WTC11 (cell line): ENCODE data around the gene GANAB. TPM values are rescaled to one million over a fixed set of nuclear protein-coding genes. Genes with fewer than 3 reads are reported as not detected.

ENCODE experiments used
- ATAC-seq: fragments of 200-7000 bp; cut with Tn5 transposase; 2 replicates; pipeline ENCODE4 v1.10.0; 2021; ENCODE audit warnings: mild to moderate bottlenecking, moderate library complexity
- CTCF ChIA-PET: fragments of 300-600 bp; sonication (Branson Sonifier 250); formaldehyde crosslinking; loops from one replicate; lab custom pipeline; 2021; ENCODE audit warnings: antibody characterized with exemption; lab: Charles Lee
- POLR2A ChIA-PET: fragments of 350-600 bp; sonication (Branson Sonifier 250); formaldehyde crosslinking; loops from one replicate; lab custom pipeline; 2021; ENCODE audit warnings: antibody characterized with exemption; lab: Charles Lee
- DNase-seq: peaks from one replicate; pipeline ENCODE4 v3.0.0; 2021; ENCODE audit warnings: low spot score
- H3K27ac Mint-ChIP-seq: 2 replicates; pipeline ENCODE4 v1.8.0; 2021; ENCODE audit warnings: mixed read lengths
- H3K27me3 Mint-ChIP-seq: 2 replicates; pipeline ENCODE4 v1.8.0; 2021; ENCODE audit warnings: low read depth, mild to moderate bottlenecking, moderate library complexity, mixed read lengths
- H3K36me3 Mint-ChIP-seq: 2 replicates; pipeline ENCODE4 v1.8.0; 2021; ENCODE audit warnings: mixed read lengths
- H3K4me1 Mint-ChIP-seq: 2 replicates; pipeline ENCODE4 v1.8.0; 2022; ENCODE audit warnings: mixed read lengths
- H3K4me3 Mint-ChIP-seq: 2 replicates; pipeline ENCODE4 v1.8.0; 2021; ENCODE audit warnings: mild to moderate bottlenecking, moderate library complexity, mixed read lengths
- H3K9me3 Mint-ChIP-seq: 2 replicates; pipeline ENCODE4 v1.8.0; 2021; ENCODE audit warnings: mixed read lengths
- AFF4 ChIP-seq: sonication (generic); formaldehyde crosslinking; IDR thresholded peaks from 2 replicates; pipeline ENCODE4 v1.8.1; 2023; ENCODE audit warnings: mild to moderate bottlenecking, missing genetic modification reagents, borderline replicate concordance
- ATF1 ChIP-seq: sonication (generic); formaldehyde crosslinking; IDR thresholded peaks from 2 replicates; pipeline ENCODE4 v1.8.1; 2023; ENCODE audit warnings: mild to moderate bottlenecking, moderate library complexity, missing genetic modification reagents
- GABPB1 ChIP-seq: sonication (generic); formaldehyde crosslinking; IDR thresholded peaks from 2 replicates; pipeline ENCODE4 v1.8.1; 2023; ENCODE audit warnings: mild to moderate bottlenecking, missing genetic modification reagents
- GRHL2 ChIP-seq: fragments of 250-450 bp; sonication (Bioruptor Pico); IDR thresholded peaks from 2 replicates; pipeline ENCODE4 v1.8.0; 2022; ENCODE audit warnings: mild to moderate bottlenecking, moderate library complexity; ENCODE audit not compliant: insufficient replicate concordance, severe bottlenecking
- PREB ChIP-seq: sonication (generic); formaldehyde crosslinking; IDR thresholded peaks from 2 replicates; pipeline ENCODE4 v1.8.1; 2022; ENCODE audit warnings: mild to moderate bottlenecking, missing genetic modification reagents, moderate library complexity, borderline replicate concordance
- PRRX2 ChIP-seq: fragments of 250-450 bp; sonication (Bioruptor Pico); IDR thresholded peaks from 2 replicates; pipeline ENCODE4 v1.8.0; 2021; ENCODE audit warnings: mild to moderate bottlenecking
- RELA ChIP-seq: sonication (generic); formaldehyde crosslinking; IDR thresholded peaks from 2 replicates; pipeline ENCODE4 v1.8.1; 2022; ENCODE audit warnings: missing genetic modification reagents, mild to moderate bottlenecking, borderline replicate concordance
- ZBTB21 ChIP-seq: sonication (generic); formaldehyde crosslinking; IDR thresholded peaks from 2 replicates; pipeline ENCODE4 v1.8.1; 2023; ENCODE audit warnings: mild to moderate bottlenecking, missing genetic modification reagents, borderline replicate concordance
- ZNF121 ChIP-seq: sonication (generic); formaldehyde crosslinking; IDR thresholded peaks from 2 replicates; pipeline ENCODE4 v1.8.0; 2023; ENCODE audit warnings: missing genetic modification reagents
- ZNF263 ChIP-seq: sonication (generic); formaldehyde crosslinking; IDR thresholded peaks from 2 replicates; pipeline ENCODE4 v1.8.1; 2022; ENCODE audit warnings: low read depth, mild to moderate bottlenecking, moderate library complexity, missing genetic modification reagents
- total RNA-seq: library from RNA; stranded (reverse); gene quantifications from 3 replicates; pipeline ENCODE4 v1.2.3, GENCODE V29; 2021
- TF ChIP-seq, protein P1 (sequence below): sonication (generic); formaldehyde crosslinking; IDR thresholded peaks from 2 replicates; pipeline ENCODE4 v1.8.0; 2023; ENCODE audit warnings: missing genetic modification reagents, mild to moderate bottlenecking, borderline replicate concordance
- TF ChIP-seq, protein P2 (sequence below): sonication (generic); formaldehyde crosslinking; IDR thresholded peaks from 2 replicates; pipeline ENCODE4 v1.8.0; 2023; ENCODE audit warnings: missing genetic modification reagents
- TF ChIP-seq, protein P3 (sequence below): fragments of 250-450 bp; sonication (Bioruptor Pico); IDR thresholded peaks from 2 replicates; pipeline ENCODE4 v1.9.0; 2021; ENCODE audit warnings: moderate library complexity, mild to moderate bottlenecking, inconsistent platforms, borderline replicate concordance

The GANAB gene
- total RNA-seq, 1 experiment from 2014 or later: 327 TPM

- TF ChIP-seq AFF4 (CRISPR knock-in tag): no peak
- no peak for TF ChIP-seq GABPB1 (CRISPR knock-in tag)
- TF ChIP-seq ATF1 (CRISPR knock-in tag): no peak
- no peak for TF ChIP-seq ZNF121 (CRISPR knock-in tag)
- TF ChIP-seq PRRX2 (CRISPR knock-in tag): no peak
- TF ChIP-seq RELA (CRISPR knock-in tag): no peak
Measured at GRCh38 chr11:62605467-62605866, 40.9 kb downstream of the GANAB start (continued).

DNA sequence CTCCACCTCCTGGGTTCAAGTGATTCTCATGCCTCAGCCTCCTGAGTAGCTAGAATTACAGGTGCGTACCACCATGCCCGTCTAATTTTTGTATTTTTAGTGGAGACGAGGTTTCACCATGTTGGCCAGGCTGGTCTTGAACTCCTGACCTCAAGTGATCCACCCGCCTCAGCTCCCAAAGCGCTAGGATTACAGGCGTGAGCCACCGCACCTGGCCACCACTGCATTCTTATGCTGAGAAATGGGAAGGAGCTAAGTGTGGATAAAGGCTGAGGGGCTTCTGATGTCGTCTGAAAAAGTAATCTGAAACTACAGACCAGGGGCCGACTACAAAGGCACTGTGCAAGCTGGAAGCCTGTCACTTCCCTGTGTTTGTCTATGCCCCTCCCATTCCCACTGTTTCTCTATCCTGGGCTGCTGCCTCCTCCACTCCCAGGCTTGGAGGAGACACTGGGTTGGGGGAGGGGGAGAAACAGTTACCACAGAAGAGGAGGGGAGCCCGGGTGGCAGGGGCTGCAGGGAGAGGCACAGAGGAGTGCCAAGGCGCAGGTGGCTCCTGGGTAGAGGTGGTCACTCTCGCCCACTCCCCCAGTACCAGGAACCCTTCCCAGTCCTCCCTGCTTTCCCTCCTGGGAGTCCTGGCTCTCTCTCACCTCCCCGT lies 41.8 kb downstream of the GANAB start:
- CTCF ChIA-PET: interaction anchor here (0.8 to 8.9 kb wide), 6 partner anchors 12 to 210 kb away, joined by 3 to 74 read pairs (median 3); partner anchors contain the start of genes TMEM179B, TUT1 and UQCC3
- no peak overlapping the region for H3K27ac Mint-ChIP-seq
- H3K4me1 Mint-ChIP-seq: peaks cover 51% of the 10 kb centered on the region
- peak overlapping the region; percentile 12; the same call in 1 of the 2 replicates for H3K4me3 Mint-ChIP-seq
- DNase-seq (peak; percentile 30), ATAC-seq (no peak)
- peaks cover 12% of the 10 kb centered on the region for H3K36me3 Mint-ChIP-seq
- TF ChIP-seq, protein P1, sequence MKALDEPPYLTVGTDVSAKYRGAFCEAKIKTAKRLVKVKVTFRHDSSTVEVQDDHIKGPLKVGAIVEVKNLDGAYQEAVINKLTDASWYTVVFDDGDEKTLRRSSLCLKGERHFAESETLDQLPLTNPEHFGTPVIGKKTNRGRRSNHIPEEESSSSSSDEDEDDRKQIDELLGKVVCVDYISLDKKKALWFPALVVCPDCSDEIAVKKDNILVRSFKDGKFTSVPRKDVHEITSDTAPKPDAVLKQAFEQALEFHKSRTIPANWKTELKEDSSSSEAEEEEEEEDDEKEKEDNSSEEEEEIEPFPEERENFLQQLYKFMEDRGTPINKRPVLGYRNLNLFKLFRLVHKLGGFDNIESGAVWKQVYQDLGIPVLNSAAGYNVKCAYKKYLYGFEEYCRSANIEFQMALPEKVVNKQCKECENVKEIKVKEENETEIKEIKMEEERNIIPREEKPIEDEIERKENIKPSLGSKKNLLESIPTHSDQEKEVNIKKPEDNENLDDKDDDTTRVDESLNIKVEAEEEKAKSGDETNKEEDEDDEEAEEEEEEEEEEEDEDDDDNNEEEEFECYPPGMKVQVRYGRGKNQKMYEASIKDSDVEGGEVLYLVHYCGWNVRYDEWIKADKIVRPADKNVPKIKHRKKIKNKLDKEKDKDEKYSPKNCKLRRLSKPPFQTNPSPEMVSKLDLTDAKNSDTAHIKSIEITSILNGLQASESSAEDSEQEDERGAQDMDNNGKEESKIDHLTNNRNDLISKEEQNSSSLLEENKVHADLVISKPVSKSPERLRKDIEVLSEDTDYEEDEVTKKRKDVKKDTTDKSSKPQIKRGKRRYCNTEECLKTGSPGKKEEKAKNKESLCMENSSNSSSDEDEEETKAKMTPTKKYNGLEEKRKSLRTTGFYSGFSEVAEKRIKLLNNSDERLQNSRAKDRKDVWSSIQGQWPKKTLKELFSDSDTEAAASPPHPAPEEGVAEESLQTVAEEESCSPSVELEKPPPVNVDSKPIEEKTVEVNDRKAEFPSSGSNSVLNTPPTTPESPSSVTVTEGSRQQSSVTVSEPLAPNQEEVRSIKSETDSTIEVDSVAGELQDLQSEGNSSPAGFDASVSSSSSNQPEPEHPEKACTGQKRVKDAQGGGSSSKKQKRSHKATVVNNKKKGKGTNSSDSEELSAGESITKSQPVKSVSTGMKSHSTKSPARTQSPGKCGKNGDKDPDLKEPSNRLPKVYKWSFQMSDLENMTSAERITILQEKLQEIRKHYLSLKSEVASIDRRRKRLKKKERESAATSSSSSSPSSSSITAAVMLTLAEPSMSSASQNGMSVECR: no peak
- TF ChIP-seq GRHL2 (no peak), PRRX2 (CRISPR knock-in tag) (no peak)
- TF ChIP-seq, protein P2, sequence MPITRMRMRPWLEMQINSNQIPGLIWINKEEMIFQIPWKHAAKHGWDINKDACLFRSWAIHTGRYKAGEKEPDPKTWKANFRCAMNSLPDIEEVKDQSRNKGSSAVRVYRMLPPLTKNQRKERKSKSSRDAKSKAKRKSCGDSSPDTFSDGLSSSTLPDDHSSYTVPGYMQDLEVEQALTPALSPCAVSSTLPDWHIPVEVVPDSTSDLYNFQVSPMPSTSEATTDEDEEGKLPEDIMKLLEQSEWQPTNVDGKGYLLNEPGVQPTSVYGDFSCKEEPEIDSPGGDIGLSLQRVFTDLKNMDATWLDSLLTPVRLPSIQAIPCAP (CRISPR knock-in tag): no peak
- POLR2A ChIA-PET: interaction anchor here (1.8 to 2.2 kb wide), 2 partner anchors 13 to 17 kb away, joined by 8 to 9 read pairs; partner anchors contain the start of genes B3GAT3 and TUT1
- peaks cover 26% of the 10 kb centered on the region for H3K27me3 Mint-ChIP-seq
- H3K9me3 Mint-ChIP-seq: no peaks in the 10 kb centered on the region

GRCh38 chr11:62603776-62604299 lies 42.6 kb downstream of the GANAB start:
- ChIA-PET CTCF (interaction anchor here (0.8 to 8.9 kb wide), 6 partner anchors 8 to 183 kb away, joined by 3 to 74 read pairs (median 3); partner anchors contain the start of genes EML3, ROM1, TMEM179B and TUT1), POLR2A (interaction anchor here (1.4 to 2.2 kb wide), 3 partner anchors 12 to 61 kb away, joined by 5 to 9 read pairs (median 8); partner anchors contain the start of genes B3GAT3, C11orf98, CSKMT and TUT1)
- peak overlapping the region; percentile 4; the same call in 1 of the 2 replicates for H3K27ac Mint-ChIP-seq
- peaks cover 58% of the 10 kb centered on the region for H3K4me1 Mint-ChIP-seq
- ATAC-seq (no peak), DNase-seq (no peak)
- peaks cover 26% of the 10 kb centered on the region for H3K27me3 Mint-ChIP-seq
- TF ChIP-seq PREB (no peak), ZBTB21 (CRISPR knock-in tag) (no peak), ZNF263 (CRISPR knock-in tag) (no peak)
- TF ChIP-seq, protein P3, sequence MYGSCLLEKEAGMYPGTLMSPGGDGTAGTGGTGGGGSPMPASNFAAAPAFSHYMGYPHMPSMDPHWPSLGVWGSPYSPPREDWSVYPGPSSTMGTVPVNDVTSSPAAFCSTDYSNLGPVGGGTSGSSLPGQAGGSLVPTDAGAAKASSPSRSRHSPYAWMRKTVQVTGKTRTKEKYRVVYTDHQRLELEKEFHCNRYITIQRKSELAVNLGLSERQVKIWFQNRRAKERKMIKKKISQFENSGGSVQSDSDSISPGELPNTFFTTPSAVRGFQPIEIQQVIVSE (CRISPR knock-in tag): no peak
- TF ChIP-seq, protein P1: no peak
- peaks cover 18% of the 10 kb centered on the region for H3K36me3 Mint-ChIP-seq
- no peaks in the 10 kb centered on the region for H3K9me3 Mint-ChIP-seq
- peak overlapping the region; percentile 91 for H3K4me3 Mint-ChIP-seq
